Thyroid gland (tissue), 4 donors: ENCODE results near the gene GAS2L1. TPM values are rescaled to one million over a fixed set of nuclear protein-coding genes. Genes with fewer than 3 reads are reported as not detected.

Experiments
- DNase-seq, 2 donors: peaks; one replicate each; pipeline ENCODE4 v3.0.0-alpha.2; 2019
- H3K27ac ChIP-seq, 3 donors: fragments of 200-600 bp; sonication (generic); 1 replicate in 2 of 3; 2 replicates in 1 of 3; pipeline ENCODE4 v1.5.1; 2016 to 2019; ENCODE audit warnings: mild to moderate bottlenecking in 1 of 3, moderate library complexity in 1 of 3
- H3K27me3 ChIP-seq: fragments of 200-600 bp; sonication (generic); one replicate; pipeline ENCODE4 v1.5.1; 2019
- H3K36me3 ChIP-seq, 2 donors: fragments of 200-600 bp; sonication (generic); one replicate each; pipeline ENCODE4 v1.5.1; 2016 to 2019
- H3K4me1 ChIP-seq, 2 donors: fragments of 200-600 bp; sonication (generic); one replicate each; pipeline ENCODE4 v1.5.1; 2017 to 2019
- H3K4me3 ChIP-seq, 3 donors: fragments of 200-600 bp; sonication (generic); replicated peaks in 1 of 3; 1 replicate in 2 of 3; 2 replicates in 1 of 3; pipeline ENCODE4 v1.5.1; 2016; ENCODE audit warnings: mild to moderate bottlenecking in 1 of 3
- H3K9me3 ChIP-seq: fragments of 200-600 bp; sonication (generic); one replicate; pipeline ENCODE4 v1.5.1; 2017
- CTCF ChIP-seq, 6 experiments: fragments of 200-600 bp in 3 of 6; fragments of 450-650 bp in 3 of 6; sonication (generic) in 3 of 6; IDR thresholded peaks; one replicate each; pipeline ENCODE4 v1.5.1; 2016 to 2019; ENCODE audit warnings: antibody characterized with exemption in 6 of 6, mild to moderate bottlenecking in 2 of 6, inconsistent platforms in 1 of 6, moderate library complexity in 1 of 6
- POLR2A ChIP-seq, 2 donors: fragments of 450-650 bp; IDR thresholded peaks; one replicate each; pipeline ENCODE4 v1.6.1; 2017; ENCODE audit warnings: antibody characterized with exemption in 2 of 2, mild to moderate bottlenecking in 2 of 2, moderate library complexity in 1 of 2
- WGBS, 2 donors: methylation state at CpG; one replicate each; pipeline ENCODE4 v1.1.5; 2017; 5-methylcytosine and 5-hydroxymethylcytosine counted together
- intact Hi-C: fragments of 100-400 bp; cut with DNase I; formaldehyde crosslinking; loops from one replicate; pipeline ENCODE4 v1.15.1; 2023
- total RNA-seq, 4 donors: library from RNA; depleted of rRNA; stranded (reverse); fragments of >200 nt; gene quantifications; one replicate each; pipeline ENCODE4 v1.2.3, GENCODE V29; 2016

Gene GAS2L1
- total RNA-seq, 4 donors from 2014 or later, result 9.3 to 22.2 (median 15.7) TPM

GRCh38 chr22:29328566-29329500, 22.4 kb downstream of the GAS2L1 start:
- WGBS, 2 donors, result 92 to 96% methylated on average over 21 to 30 of the region's 34 CpGs
- peaks cover 48% of the 10 kb centered on the region in 2 donors for H3K36me3 ChIP-seq
- H3K27me3 ChIP-seq, result no peaks in the 10 kb centered on the region

GRCh38 chr22:29329581-29329980, 23.1 kb downstream of the GAS2L1 start:
- WGBS, 2 donors, result 84 to 91% methylated on average over 7 to 11 of the region's 11 CpGs
- DNase-seq, result no peak

More at GRCh38 chr22:29328566-29329500, 22.4 kb downstream of the GAS2L1 start:
- no peaks in the 10 kb centered on the region for H3K9me3 ChIP-seq
- intact Hi-C loops, result no loop called here
- H3K27ac ChIP-seq, result no peak overlapping the region
- no peaks in the 10 kb centered on the region for H3K4me1 ChIP-seq
- H3K4me3 ChIP-seq, result no peak overlapping the region
- DNase-seq, result no peak
- no peak for TF ChIP-seq CTCF (IDR thresholded peaks at IDR 0.05)
- no peak for TF ChIP-seq POLR2A (IDR thresholded peaks at IDR 0.05)

GRCh38 chr22:29330291-29330690, 23.8 kb downstream of the GAS2L1 start:
- TF ChIP-seq CTCF (IDR thresholded peaks at IDR 0.05), result no peak
- no peak for TF ChIP-seq POLR2A (IDR thresholded peaks at IDR 0.05)
- Histone ChIP-seq H3K4me1 (no peaks in the 10 kb centered on the region), H3K27ac (no peak overlapping the region), H3K27me3 (no peaks in the 10 kb centered on the region), H3K9me3 (no peaks in the 10 kb centered on the region), H3K36me3 (peaks cover 48 to 53% of the 10 kb centered on the region in 2 donors), H3K4me3 (no peak overlapping the region)
- 52 to 89% methylated on average over 7 to 9 of the region's 19 CpGs for WGBS, 2 donors
- peak; percentile 39 to 41 for DNase-seq
- intact Hi-C loops, result no loop called here

More at GRCh38 chr22:29329581-29329980, 23.1 kb downstream of the GAS2L1 start:
- intact Hi-C loops, result no loop called here
- no peak overlapping the region for H3K4me3 ChIP-seq
- H3K27me3 ChIP-seq, result no peaks in the 10 kb centered on the region
- H3K9me3 ChIP-seq, result no peaks in the 10 kb centered on the region
- H3K27ac ChIP-seq, result no peak overlapping the region
- H3K4me1 ChIP-seq, result no peaks in the 10 kb centered on the region
- TF ChIP-seq POLR2A (IDR thresholded peaks at IDR 0.05), result no peak
- TF ChIP-seq CTCF (IDR thresholded peaks at IDR 0.05), result no peak
- peaks cover 48 to 53% of the 10 kb centered on the region in 2 donors for H3K36me3 ChIP-seq

- TF ChIP-seq POLR2A (IDR thresholded peaks at IDR 0.05), result no peak
- no peak for TF ChIP-seq CTCF (IDR thresholded peaks at IDR 0.05)
- 51 to 78% methylated on average over 9 of the region's 9 CpGs for WGBS, 2 donors
- Histone ChIP-seq H3K27ac (no peak overlapping the region), H3K4me1 (no peaks in the 10 kb centered on the region), H3K4me3 (no peak overlapping the region), H3K36me3 (peaks cover 48 to 54% of the 10 kb centered on the region in 2 donors), H3K9me3 (no peaks in the 10 kb centered on the region), H3K27me3 (no peaks in the 10 kb centered on the region)
- intact Hi-C loops, result no loop called here
- DNase-seq, result no peak
Observed at GRCh38 chr22:29330753-29331152, 24.3 kb downstream of the GAS2L1 start.

- TF ChIP-seq CTCF (IDR thresholded peaks at IDR 0.05) (no peak), POLR2A (IDR thresholded peaks at IDR 0.05) (no peak)
- H3K36me3 ChIP-seq, result peaks cover 47 to 58% of the 10 kb centered on the region in 2 donors
- intact Hi-C loops, result no loop called here
- no peak overlapping the region for H3K27ac ChIP-seq
- no peaks in the 10 kb centered on the region for H3K27me3 ChIP-seq
- 95 to 98% methylated on average over 6 to 8 of the region's 8 CpGs for WGBS, 2 donors
- H3K4me1 ChIP-seq, result no peaks in the 10 kb centered on the region
- no peaks in the 10 kb centered on the region for H3K9me3 ChIP-seq
- no peak overlapping the region for H3K4me3 ChIP-seq
- no peak for DNase-seq
Observed at GRCh38 chr22:29331213-29331612, 24.8 kb downstream of the GAS2L1 start.
